ENCODE results near the gene EPN1.

DNA sequence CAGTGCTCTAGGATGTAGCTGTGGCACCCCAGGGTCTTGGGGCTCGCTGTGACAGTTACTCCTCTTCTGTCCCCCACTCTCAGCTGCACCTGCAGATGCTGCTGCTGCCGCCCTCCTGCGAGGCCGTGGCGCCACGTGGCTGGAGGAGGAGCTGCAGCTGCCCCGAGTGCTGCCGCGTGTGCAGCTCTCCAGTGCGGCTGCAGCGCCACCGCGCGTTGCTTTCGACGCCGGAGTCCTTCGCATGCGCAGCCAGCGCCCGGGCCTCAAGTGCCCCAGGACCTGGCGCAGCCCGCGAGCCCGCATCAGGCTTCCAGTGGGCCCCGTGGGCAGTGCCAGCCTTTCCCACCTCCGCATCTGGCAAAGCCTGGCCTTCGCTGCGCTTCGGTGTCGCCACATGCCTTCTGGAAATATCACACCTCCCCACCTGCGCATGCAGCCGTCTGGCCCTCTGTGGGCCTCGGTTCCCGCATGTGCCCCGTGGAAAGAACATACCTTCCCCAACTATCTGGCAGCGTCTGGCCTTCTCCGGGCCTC, 34.9 kb upstream of the EPN1 start:
- TF ChIP-seq GATA3 (IDR thresholded peaks at IDR 0.05; ENCODE audit: low read depth, low read length) (no peak), GATA2 (IDR thresholded peaks at IDR 0.05; ENCODE audit: low read depth, low read length) (no peak)
